GM23338 (cell line): ENCODE data around the gene RAPGEF5. TPM values are rescaled to one million over a fixed set of nuclear protein-coding genes. Genes with fewer than 3 reads are reported as not detected.

ENCODE experiments used
- ATAC-seq: fragments of 200-7000 bp; cut with Tn5 transposase; 3 replicates; pipeline ENCODE4 v1.9.1; 2020
- DNase-seq: peaks from one replicate; pipeline ENCODE4 v3.0.0-alpha.2; 2015; ENCODE audit warnings: low spot score
- H2AFZ ChIP-seq: fragments of 200-600 bp; sonication (generic); 2 replicates; pipeline ENCODE4 v1.8.0; 2016; ENCODE audit warnings: antibody characterized with exemption, mild to moderate bottlenecking, moderate library complexity
- H3F3A ChIP-seq: fragments of 200-600 bp; sonication (generic); replicated peaks from 2 replicates; pipeline ENCODE4 v1.8.0; 2017; ENCODE audit warnings: antibody characterized with exemption, mixed run types, low read depth
- H3K27ac ChIP-seq: fragments of 200-600 bp; sonication (generic); 2 replicates; pipeline ENCODE4 v1.6.1; 2016; ENCODE audit warnings: low read depth
- H3K27me3 ChIP-seq: fragments of 200-600 bp; sonication (generic); 2 replicates; pipeline ENCODE4 v1.8.0; 2016; ENCODE audit warnings: mild to moderate bottlenecking, mixed run types, moderate library complexity; ENCODE audit not compliant: insufficient read depth
- H3K36me3 ChIP-seq: fragments of 200-600 bp; sonication (generic); 2 replicates; pipeline ENCODE4 v1.8.0; 2016; ENCODE audit warnings: mild to moderate bottlenecking; ENCODE audit not compliant: insufficient read depth
- H3K4me1 ChIP-seq: fragments of 200-600 bp; sonication (generic); 2 replicates; pipeline ENCODE4 v1.8.0; 2016; ENCODE audit warnings: mild to moderate bottlenecking, moderate library complexity; ENCODE audit not compliant: insufficient read depth
- H3K4me2 ChIP-seq: fragments of 200-600 bp; sonication (generic); 2 replicates; pipeline ENCODE4 v1.7.1; 2017; ENCODE audit warnings: mixed run types
- H3K4me3 ChIP-seq: fragments of 200-600 bp; sonication (generic); 2 replicates; pipeline ENCODE4 v1.6.1; 2016; ENCODE audit warnings: mixed run types
- H3K79me2 ChIP-seq: fragments of 200-600 bp; sonication (generic); replicated peaks from 2 replicates; pipeline ENCODE4 v1.8.0; 2017; ENCODE audit warnings: mild to moderate bottlenecking; ENCODE audit not compliant: insufficient read depth
- H3K9me2 ChIP-seq: fragments of 200-600 bp; sonication (generic); 2 replicates; pipeline ENCODE4 v1.8.0; 2017; ENCODE audit not compliant: insufficient read depth
- H4K20me1 ChIP-seq: fragments of 200-600 bp; sonication (generic); replicated peaks from 2 replicates; pipeline ENCODE4 v1.8.0; 2017; ENCODE audit warnings: mild to moderate bottlenecking; ENCODE audit not compliant: insufficient read depth
- H3K27ac Mint-ChIP-seq: 2 replicates; pipeline ENCODE4 v1.8.0; 2020; ENCODE audit warnings: inconsistent platforms, mild to moderate bottlenecking, moderate library complexity, mixed read lengths
- H3K27me3 Mint-ChIP-seq: 3 replicates; pipeline ENCODE4 v1.8.0; 2022; ENCODE audit warnings: low read depth, mild to moderate bottlenecking, moderate library complexity, mixed read lengths, inconsistent platforms; ENCODE audit not compliant: insufficient read depth, poor library complexity
- H3K36me3 Mint-ChIP-seq: 3 replicates; pipeline ENCODE4 v1.8.0; 2021; ENCODE audit warnings: low read depth, mild to moderate bottlenecking, inconsistent platforms, moderate library complexity, mixed read lengths
- H3K4me1 Mint-ChIP-seq: 3 replicates; pipeline ENCODE4 v1.8.0; 2020; ENCODE audit warnings: mild to moderate bottlenecking, inconsistent platforms, mixed read lengths
- H3K4me3 Mint-ChIP-seq: 3 replicates; pipeline ENCODE4 v1.8.0; 2021; ENCODE audit warnings: moderate library complexity, mild to moderate bottlenecking, inconsistent platforms, mixed read lengths
- H3K9me3 Mint-ChIP-seq: 3 replicates; pipeline ENCODE4 v1.8.0; 2020; ENCODE audit warnings: moderate library complexity, mild to moderate bottlenecking, inconsistent platforms, mixed read lengths
- CREB1 ChIP-seq: fragments of 250-450 bp; sonication (Bioruptor Pico); IDR thresholded peaks from 2 replicates; pipeline ENCODE4 v1.5.0; 2020; ENCODE audit warnings: low read depth, mild to moderate bottlenecking, moderate library complexity
- EZH2 ChIP-seq: fragments of 200-600 bp; sonication (generic); IDR thresholded peaks from one replicate; pipeline ENCODE4 v1.8.0; 2017; ENCODE audit warnings: antibody characterized with exemption, mild to moderate bottlenecking, low read depth; ENCODE audit not compliant: unreplicated experiment
- EZH2phosphoT487 ChIP-seq: fragments of 200-600 bp; sonication (generic); IDR thresholded peaks from one replicate; pipeline ENCODE4 v1.8.1; 2018; ENCODE audit warnings: antibody characterized with exemption; ENCODE audit not compliant: unreplicated experiment
- JUNB ChIP-seq: IDR thresholded peaks from one replicate; pipeline ENCODE4 v1.6.1; 2016; ENCODE audit warnings: antibody characterized with exemption; ENCODE audit not compliant: unreplicated experiment
- NANOG ChIP-seq: IDR thresholded peaks from 2 replicates; pipeline ENCODE4 v1.6.1; 2016; ENCODE audit warnings: antibody characterized with exemption, borderline replicate concordance
- POLR2AphosphoS5 ChIP-seq: IDR thresholded peaks from 2 replicates; pipeline ENCODE4 v1.6.1; 2016; ENCODE audit warnings: antibody characterized with exemption, low read depth
- STAT1 ChIP-seq: IDR thresholded peaks from one replicate; pipeline ENCODE4 v1.6.1; 2016; ENCODE audit warnings: antibody characterized with exemption; ENCODE audit not compliant: unreplicated experiment
- ZNF114 ChIP-seq: fragments of 250-450 bp; sonication (Bioruptor Pico); IDR thresholded peaks from 2 replicates; pipeline ENCODE4 v1.5.0; 2020; ENCODE audit warnings: mild to moderate bottlenecking, moderate library complexity
- ZNF331 ChIP-seq: fragments of 250-450 bp; sonication (Bioruptor Pico); IDR thresholded peaks from 2 replicates; pipeline ENCODE4 v1.5.0; 2020; ENCODE audit warnings: low read depth, mild to moderate bottlenecking, moderate library complexity
- polyA plus RNA-seq: library from polyadenylated mRNA; unstranded; fragments of >200 nt; fragmentation: Nextera tagmentation; extraction: Ambion mirVana; gene quantifications from 2 replicates; pipeline ENCODE4 v1.2.1, GENCODE V29; 2016
- total RNA-seq: library from RNA; depleted of rRNA; stranded (reverse); fragments of >200 nt; shearing (Covaris generic); gene quantifications from 2 replicates; pipeline ENCODE4 v1.2.3, GENCODE V29; 2014
- TF ChIP-seq, protein P1 (sequence below): IDR thresholded peaks from one replicate; pipeline ENCODE4 v1.6.1; 2018; ENCODE audit warnings: antibody characterized with exemption; ENCODE audit not compliant: unreplicated experiment
- TF ChIP-seq, protein P2 (sequence below): fragments of 250-450 bp; sonication (Bioruptor Pico); IDR thresholded peaks from 2 replicates; pipeline ENCODE4 v1.5.0; 2020; ENCODE audit warnings: mild to moderate bottlenecking, moderate library complexity
- TF ChIP-seq, protein P3 (sequence below): IDR thresholded peaks from 2 replicates; pipeline ENCODE4 v1.6.1; 2016; ENCODE audit warnings: antibody characterized with exemption
- TF ChIP-seq, protein P4 (sequence below), 2 experiments: fragments of 200-600 bp in 1 of 2; sonication (generic) in 1 of 2; conservative IDR thresholded peaks; 2 replicates each; pipeline versions ENCODE4 v1.5.1 to v1.6.1; 2016 to 2017; ENCODE audit warnings: antibody characterized with exemption in 2 of 2, low read depth in 2 of 2, mild to moderate bottlenecking in 2 of 2, moderate library complexity in 1 of 2

RAPGEF5 gene
- total and polyA plus RNA-seq, 2 experiments from 2014 or later, result 6.3 to 13.1 TPM

DNA sequence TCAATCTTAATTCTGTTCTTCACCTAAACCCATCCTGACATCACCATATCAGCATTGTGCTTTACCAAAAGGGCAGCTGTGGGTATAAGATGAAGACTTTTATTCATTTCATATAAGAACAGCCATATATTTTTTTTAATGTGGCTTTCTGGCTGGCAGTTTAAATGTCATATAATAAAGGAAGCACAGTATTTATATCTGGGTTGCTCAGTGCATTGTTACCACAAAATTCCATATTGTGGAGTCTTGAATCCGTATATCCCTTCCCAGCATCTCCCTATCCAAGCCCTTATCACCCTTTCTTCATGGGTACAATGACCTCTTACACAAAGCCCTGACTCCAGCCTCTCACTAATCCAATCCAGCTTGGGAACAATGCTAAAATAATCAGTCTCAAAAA lies 125.8 kb downstream of the RAPGEF5 start:
- Histone ChIP-seq H3F3A (no peaks in the 10 kb centered on the region), H2AFZ (no peak overlapping the region), H4K20me1 (no peaks in the 10 kb centered on the region), H3K27me3 (no peaks in the 10 kb centered on the region), H3K4me3 (no peak overlapping the region), H3K27ac (no peak overlapping the region), H3K9me2 (no peaks in the 10 kb centered on the region), H3K79me2 (no peaks in the 10 kb centered on the region), H3K36me3 (no peaks in the 10 kb centered on the region), H3K4me1 (no peaks in the 10 kb centered on the region), H3K4me2 (no peak overlapping the region)
- Mint-ChIP-seq H3K36me3 (no peaks in the 10 kb centered on the region), H3K4me3 (no peak overlapping the region), H3K9me3 (no peaks in the 10 kb centered on the region), H3K27ac (no peak overlapping the region), H3K4me1 (peaks cover 8% of the 10 kb centered on the region), H3K27me3 (no peaks in the 10 kb centered on the region)
- DNase-seq, result no peak
- TF ChIP-seq, protein P1, sequence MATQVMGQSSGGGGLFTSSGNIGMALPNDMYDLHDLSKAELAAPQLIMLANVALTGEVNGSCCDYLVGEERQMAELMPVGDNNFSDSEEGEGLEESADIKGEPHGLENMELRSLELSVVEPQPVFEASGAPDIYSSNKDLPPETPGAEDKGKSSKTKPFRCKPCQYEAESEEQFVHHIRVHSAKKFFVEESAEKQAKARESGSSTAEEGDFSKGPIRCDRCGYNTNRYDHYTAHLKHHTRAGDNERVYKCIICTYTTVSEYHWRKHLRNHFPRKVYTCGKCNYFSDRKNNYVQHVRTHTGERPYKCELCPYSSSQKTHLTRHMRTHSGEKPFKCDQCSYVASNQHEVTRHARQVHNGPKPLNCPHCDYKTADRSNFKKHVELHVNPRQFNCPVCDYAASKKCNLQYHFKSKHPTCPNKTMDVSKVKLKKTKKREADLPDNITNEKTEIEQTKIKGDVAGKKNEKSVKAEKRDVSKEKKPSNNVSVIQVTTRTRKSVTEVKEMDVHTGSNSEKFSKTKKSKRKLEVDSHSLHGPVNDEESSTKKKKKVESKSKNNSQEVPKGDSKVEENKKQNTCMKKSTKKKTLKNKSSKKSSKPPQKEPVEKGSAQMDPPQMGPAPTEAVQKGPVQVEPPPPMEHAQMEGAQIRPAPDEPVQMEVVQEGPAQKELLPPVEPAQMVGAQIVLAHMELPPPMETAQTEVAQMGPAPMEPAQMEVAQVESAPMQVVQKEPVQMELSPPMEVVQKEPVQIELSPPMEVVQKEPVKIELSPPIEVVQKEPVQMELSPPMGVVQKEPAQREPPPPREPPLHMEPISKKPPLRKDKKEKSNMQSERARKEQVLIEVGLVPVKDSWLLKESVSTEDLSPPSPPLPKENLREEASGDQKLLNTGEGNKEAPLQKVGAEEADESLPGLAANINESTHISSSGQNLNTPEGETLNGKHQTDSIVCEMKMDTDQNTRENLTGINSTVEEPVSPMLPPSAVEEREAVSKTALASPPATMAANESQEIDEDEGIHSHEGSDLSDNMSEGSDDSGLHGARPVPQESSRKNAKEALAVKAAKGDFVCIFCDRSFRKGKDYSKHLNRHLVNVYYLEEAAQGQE, result no peak
- no peak for TF ChIP-seq POLR2AphosphoS5
- no peak for TF ChIP-seq EZH2
- no peak for TF ChIP-seq CREB1 (CRISPR knock-in tag)
- TF ChIP-seq, protein P2, sequence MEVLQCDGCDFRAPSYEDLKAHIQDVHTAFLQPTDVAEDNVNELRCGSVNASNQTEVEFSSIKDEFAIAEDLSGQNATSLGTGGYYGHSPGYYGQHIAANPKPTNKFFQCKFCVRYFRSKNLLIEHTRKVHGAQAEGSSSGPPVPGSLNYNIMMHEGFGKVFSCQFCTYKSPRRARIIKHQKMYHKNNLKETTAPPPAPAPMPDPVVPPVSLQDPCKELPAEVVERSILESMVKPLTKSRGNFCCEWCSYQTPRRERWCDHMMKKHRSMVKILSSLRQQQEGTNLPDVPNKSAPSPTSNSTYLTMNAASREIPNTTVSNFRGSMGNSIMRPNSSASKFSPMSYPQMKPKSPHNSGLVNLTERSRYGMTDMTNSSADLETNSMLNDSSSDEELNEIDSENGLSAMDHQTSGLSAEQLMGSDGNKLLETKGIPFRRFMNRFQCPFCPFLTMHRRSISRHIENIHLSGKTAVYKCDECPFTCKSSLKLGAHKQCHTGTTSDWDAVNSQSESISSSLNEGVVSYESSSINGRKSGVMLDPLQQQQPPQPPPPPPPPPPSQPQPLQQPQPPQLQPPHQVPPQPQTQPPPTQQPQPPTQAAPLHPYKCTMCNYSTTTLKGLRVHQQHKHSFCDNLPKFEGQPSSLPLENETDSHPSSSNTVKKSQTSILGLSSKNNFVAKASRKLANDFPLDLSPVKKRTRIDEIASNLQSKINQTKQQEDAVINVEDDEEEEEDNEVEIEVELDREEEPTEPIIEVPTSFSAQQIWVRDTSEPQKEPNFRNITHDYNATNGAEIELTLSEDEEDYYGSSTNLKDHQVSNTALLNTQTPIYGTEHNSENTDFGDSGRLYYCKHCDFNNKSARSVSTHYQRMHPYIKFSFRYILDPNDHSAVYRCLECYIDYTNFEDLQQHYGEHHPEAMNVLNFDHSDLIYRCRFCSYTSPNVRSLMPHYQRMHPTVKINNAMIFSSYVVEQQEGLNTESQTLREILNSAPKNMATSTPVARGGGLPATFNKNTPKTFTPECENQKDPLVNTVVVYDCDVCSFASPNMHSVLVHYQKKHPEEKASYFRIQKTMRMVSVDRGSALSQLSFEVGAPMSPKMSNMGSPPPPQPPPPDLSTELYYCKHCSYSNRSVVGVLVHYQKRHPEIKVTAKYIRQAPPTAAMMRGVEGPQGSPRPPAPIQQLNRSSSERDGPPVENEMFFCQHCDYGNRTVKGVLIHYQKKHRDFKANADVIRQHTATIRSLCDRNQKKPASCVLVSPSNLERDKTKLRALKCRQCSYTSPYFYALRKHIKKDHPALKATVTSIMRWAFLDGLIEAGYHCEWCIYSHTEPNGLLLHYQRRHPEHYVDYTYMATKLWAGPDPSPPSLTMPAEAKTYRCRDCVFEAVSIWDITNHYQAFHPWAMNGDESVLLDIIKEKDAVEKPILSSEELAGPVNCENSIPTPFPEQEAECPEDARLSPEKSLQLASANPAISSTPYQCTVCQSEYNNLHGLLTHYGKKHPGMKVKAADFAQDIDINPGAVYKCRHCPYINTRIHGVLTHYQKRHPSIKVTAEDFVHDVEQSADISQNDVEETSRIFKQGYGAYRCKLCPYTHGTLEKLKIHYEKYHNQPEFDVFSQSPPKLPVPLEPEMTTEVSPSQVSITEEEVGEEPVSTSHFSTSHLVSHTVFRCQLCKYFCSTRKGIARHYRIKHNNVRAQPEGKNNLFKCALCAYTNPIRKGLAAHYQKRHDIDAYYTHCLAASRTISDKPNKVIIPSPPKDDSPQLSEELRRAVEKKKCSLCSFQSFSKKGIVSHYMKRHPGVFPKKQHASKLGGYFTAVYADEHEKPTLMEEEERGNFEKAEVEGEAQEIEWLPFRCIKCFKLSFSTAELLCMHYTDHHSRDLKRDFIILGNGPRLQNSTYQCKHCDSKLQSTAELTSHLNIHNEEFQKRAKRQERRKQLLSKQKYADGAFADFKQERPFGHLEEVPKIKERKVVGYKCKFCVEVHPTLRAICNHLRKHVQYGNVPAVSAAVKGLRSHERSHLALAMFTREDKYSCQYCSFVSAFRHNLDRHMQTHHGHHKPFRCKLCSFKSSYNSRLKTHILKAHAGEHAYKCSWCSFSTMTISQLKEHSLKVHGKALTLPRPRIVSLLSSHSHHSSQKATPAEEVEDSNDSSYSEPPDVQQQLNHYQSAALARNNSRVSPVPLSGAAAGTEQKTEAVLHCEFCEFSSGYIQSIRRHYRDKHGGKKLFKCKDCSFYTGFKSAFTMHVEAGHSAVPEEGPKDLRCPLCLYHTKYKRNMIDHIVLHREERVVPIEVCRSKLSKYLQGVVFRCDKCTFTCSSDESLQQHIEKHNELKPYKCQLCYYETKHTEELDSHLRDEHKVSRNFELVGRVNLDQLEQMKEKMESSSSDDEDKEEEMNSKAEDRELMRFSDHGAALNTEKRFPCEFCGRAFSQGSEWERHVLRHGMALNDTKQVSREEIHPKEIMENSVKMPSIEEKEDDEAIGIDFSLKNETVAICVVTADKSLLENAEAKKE, result no peak
- TF ChIP-seq NANOG, result no peak
- TF ChIP-seq EZH2phosphoT487, result no peak
- no peak for TF ChIP-seq ZNF114 (CRISPR knock-in tag)
- TF ChIP-seq JUNB, result no peak
- no peak for TF ChIP-seq STAT1
- TF ChIP-seq ZNF331 (CRISPR knock-in tag), result no peak
- TF ChIP-seq, protein P3, sequence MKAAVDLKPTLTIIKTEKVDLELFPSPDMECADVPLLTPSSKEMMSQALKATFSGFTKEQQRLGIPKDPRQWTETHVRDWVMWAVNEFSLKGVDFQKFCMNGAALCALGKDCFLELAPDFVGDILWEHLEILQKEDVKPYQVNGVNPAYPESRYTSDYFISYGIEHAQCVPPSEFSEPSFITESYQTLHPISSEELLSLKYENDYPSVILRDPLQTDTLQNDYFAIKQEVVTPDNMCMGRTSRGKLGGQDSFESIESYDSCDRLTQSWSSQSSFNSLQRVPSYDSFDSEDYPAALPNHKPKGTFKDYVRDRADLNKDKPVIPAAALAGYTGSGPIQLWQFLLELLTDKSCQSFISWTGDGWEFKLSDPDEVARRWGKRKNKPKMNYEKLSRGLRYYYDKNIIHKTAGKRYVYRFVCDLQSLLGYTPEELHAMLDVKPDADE, result no peak
- TF ChIP-seq, protein P4, sequence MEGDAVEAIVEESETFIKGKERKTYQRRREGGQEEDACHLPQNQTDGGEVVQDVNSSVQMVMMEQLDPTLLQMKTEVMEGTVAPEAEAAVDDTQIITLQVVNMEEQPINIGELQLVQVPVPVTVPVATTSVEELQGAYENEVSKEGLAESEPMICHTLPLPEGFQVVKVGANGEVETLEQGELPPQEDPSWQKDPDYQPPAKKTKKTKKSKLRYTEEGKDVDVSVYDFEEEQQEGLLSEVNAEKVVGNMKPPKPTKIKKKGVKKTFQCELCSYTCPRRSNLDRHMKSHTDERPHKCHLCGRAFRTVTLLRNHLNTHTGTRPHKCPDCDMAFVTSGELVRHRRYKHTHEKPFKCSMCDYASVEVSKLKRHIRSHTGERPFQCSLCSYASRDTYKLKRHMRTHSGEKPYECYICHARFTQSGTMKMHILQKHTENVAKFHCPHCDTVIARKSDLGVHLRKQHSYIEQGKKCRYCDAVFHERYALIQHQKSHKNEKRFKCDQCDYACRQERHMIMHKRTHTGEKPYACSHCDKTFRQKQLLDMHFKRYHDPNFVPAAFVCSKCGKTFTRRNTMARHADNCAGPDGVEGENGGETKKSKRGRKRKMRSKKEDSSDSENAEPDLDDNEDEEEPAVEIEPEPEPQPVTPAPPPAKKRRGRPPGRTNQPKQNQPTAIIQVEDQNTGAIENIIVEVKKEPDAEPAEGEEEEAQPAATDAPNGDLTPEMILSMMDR (conservative IDR thresholded peaks at IDR 0.05; ENCODE audit: low read depth in 2 of 2), result no peak
- no peak for ATAC-seq
